Thyroid gland (tissue), 4 donors: ENCODE measurements around the gene MYB. TPM values are rescaled to one million over a fixed set of nuclear protein-coding genes. Genes with fewer than 3 reads are reported as not detected.

Source experiments
- DNase-seq, 2 donors: peaks; one replicate each; pipeline ENCODE4 v3.0.0-alpha.2; 2019
- H3K27ac ChIP-seq, 3 donors: fragments of 200-600 bp; sonication (generic); 1 replicate in 2 of 3; 2 replicates in 1 of 3; pipeline ENCODE4 v1.5.1; 2016 to 2019; ENCODE audit warnings: mild to moderate bottlenecking in 1 of 3, moderate library complexity in 1 of 3
- H3K27me3 ChIP-seq: fragments of 200-600 bp; sonication (generic); one replicate; pipeline ENCODE4 v1.5.1; 2019
- H3K36me3 ChIP-seq, 2 donors: fragments of 200-600 bp; sonication (generic); one replicate each; pipeline ENCODE4 v1.5.1; 2016 to 2019
- H3K4me1 ChIP-seq, 2 donors: fragments of 200-600 bp; sonication (generic); one replicate each; pipeline ENCODE4 v1.5.1; 2017 to 2019
- H3K4me3 ChIP-seq, 3 donors: fragments of 200-600 bp; sonication (generic); replicated peaks in 1 of 3; 1 replicate in 2 of 3; 2 replicates in 1 of 3; pipeline ENCODE4 v1.5.1; 2016; ENCODE audit warnings: mild to moderate bottlenecking in 1 of 3
- H3K9me3 ChIP-seq: fragments of 200-600 bp; sonication (generic); one replicate; pipeline ENCODE4 v1.5.1; 2017
- CTCF ChIP-seq, 6 experiments: fragments of 200-600 bp in 3 of 6; fragments of 450-650 bp in 3 of 6; sonication (generic) in 3 of 6; IDR thresholded peaks; one replicate each; pipeline ENCODE4 v1.5.1; 2016 to 2019; ENCODE audit warnings: antibody characterized with exemption in 6 of 6, mild to moderate bottlenecking in 2 of 6, inconsistent platforms in 1 of 6, moderate library complexity in 1 of 6
- POLR2A ChIP-seq, 2 donors: fragments of 450-650 bp; IDR thresholded peaks; one replicate each; pipeline ENCODE4 v1.6.1; 2017; ENCODE audit warnings: antibody characterized with exemption in 2 of 2, mild to moderate bottlenecking in 2 of 2, moderate library complexity in 1 of 2
- WGBS, 2 donors: methylation state at CpG; one replicate each; pipeline ENCODE4 v1.1.5; 2017; 5-methylcytosine and 5-hydroxymethylcytosine counted together
- intact Hi-C: fragments of 100-400 bp; cut with DNase I; formaldehyde crosslinking; loops from one replicate; pipeline ENCODE4 v1.15.1; 2023
- microRNA-seq: library from miRNA; unstranded; fragments of <30 nt; microRNA quantifications from one replicate; pipeline ENCODE4, GENCODE V29; 2016
- small RNA-seq: library from RNA; depleted of rRNA; stranded (forward); fragments of <200 nt; gene quantifications from one replicate; pipeline ENCODE3, GENCODE V24; 2016
- total RNA-seq, 4 donors: library from RNA; depleted of rRNA; stranded (reverse); fragments of >200 nt; gene quantifications; one replicate each; pipeline ENCODE4 v1.2.3, GENCODE V29; 2016

Gene MYB
- total RNA-seq, 4 donors from 2014 or later = 0.75 TPM; not detected in 3

GRCh38 chr6:135266675-135267074 lies 85.6 kb downstream of the MYB start:
- Histone ChIP-seq H3K4me1 (no peaks in the 10 kb centered on the region), H3K4me3 (no peak overlapping the region), H3K27me3 (no peaks in the 10 kb centered on the region), H3K9me3 (no peaks in the 10 kb centered on the region), H3K27ac (no peak overlapping the region), H3K36me3 (no peaks in the 10 kb centered on the region)
- no peak for TF ChIP-seq CTCF (IDR thresholded peaks at IDR 0.05)
- TF ChIP-seq POLR2A (IDR thresholded peaks at IDR 0.05) = no peak
- 87 to 88% methylated on average over 8 of the region's 8 CpGs for WGBS, 2 donors
- intact Hi-C loops = no loop called here
- DNase-seq = no peak

DNA sequence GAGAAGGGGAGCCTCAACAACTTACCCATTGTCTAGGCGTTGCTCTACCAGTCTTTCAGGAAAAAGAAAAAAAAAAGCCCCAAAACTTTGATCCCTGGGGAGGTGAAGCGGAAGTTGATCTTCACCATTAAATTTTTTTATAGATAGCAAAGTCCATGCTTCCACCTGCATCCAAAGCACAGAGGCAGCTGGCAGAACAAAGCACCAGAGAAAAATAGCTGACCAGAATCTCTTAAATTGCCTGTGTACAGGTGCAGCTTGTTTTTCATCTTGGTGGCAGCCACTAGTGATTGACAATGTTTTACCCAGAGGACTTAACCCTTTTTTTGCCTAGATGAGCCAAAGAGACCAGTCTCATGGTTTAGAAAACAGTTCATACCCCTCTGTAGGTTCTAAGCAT lies 86.0 kb downstream of the MYB start:
- no peaks in the 10 kb centered on the region for H3K9me3 ChIP-seq
- WGBS, 2 donors = 78 to 84% methylated on average over 2 of the region's 2 CpGs
- no peak for DNase-seq
- H3K27me3 ChIP-seq = no peaks in the 10 kb centered on the region
- H3K4me3 ChIP-seq = no peak overlapping the region
- TF ChIP-seq POLR2A (IDR thresholded peaks at IDR 0.05) = no peak
- no peak for TF ChIP-seq CTCF (IDR thresholded peaks at IDR 0.05)
- no peaks in the 10 kb centered on the region for H3K4me1 ChIP-seq
- H3K27ac ChIP-seq = no peak overlapping the region
- intact Hi-C loops = no loop called here
- H3K36me3 ChIP-seq = no peaks in the 10 kb centered on the region

DNA sequence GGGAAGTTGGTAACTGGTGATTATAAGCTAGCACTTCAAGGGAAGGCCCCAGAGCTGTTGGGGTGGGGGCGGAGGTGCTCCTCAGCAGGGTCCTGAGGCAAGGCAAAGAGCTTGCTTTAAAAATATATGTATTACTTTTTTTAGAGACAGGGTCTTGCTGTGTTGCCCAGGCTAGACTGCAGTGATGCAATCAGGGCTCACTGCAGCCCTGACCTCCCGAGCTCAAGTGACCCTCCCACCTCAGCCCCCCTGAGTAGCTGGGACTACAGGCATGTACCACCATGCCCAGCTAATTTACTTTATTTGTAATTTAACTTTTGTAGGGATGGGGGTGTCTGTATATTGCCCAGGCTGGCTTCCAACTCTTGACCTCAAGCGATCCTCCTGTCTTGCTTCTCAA lies 87.2 kb downstream of the MYB start:
- DNase-seq = no peak
- TF ChIP-seq CTCF (IDR thresholded peaks at IDR 0.05) (no peak), POLR2A (IDR thresholded peaks at IDR 0.05) (no peak)
- no peaks in the 10 kb centered on the region for H3K27me3 ChIP-seq
- intact Hi-C loops = no loop called here
- H3K36me3 ChIP-seq = no peaks in the 10 kb centered on the region
- H3K4me3 ChIP-seq = no peak overlapping the region
- H3K9me3 ChIP-seq = no peaks in the 10 kb centered on the region
- no peaks in the 10 kb centered on the region for H3K4me1 ChIP-seq
- 93 to 100% methylated on average over 3 of the region's 3 CpGs for WGBS, 2 donors
- H3K27ac ChIP-seq = no peak overlapping the region

GRCh38 chr6:135268740-135269139 lies 87.6 kb downstream of the MYB start:
- no peak overlapping the region for H3K4me3 ChIP-seq
- 96 to 100% methylated on average over 3 of the region's 3 CpGs for WGBS, 2 donors
- H3K27ac ChIP-seq = no peak overlapping the region
- no peaks in the 10 kb centered on the region for H3K36me3 ChIP-seq
- H3K27me3 ChIP-seq = no peaks in the 10 kb centered on the region
- DNase-seq = no peak
- intact Hi-C loops = no loop called here
- TF ChIP-seq CTCF (IDR thresholded peaks at IDR 0.05) (no peak), POLR2A (IDR thresholded peaks at IDR 0.05) (no peak)
- H3K4me1 ChIP-seq = no peaks in the 10 kb centered on the region
- H3K9me3 ChIP-seq = no peaks in the 10 kb centered on the region

Small RNA genes within 50 kb of the gene (microRNA-seq; reads per million reads assigned to microRNA genes)
- not detected for gene MIR548A2

Small RNA genes within 50 kb of the gene (small RNA-seq; reads per million reads assigned to genes)
- gene MIR548A2 = not detected

Other genes with a start within 250 kb of the MYB start
- under 1 TPM in 3 of 4 donors, not detected in 1; 0.13 to 0.54 (median 0.33) TPM for gene ALDH8A1, start 231.2 kb upstream of the MYB start, total RNA-seq
- 10 to 100 TPM; 52.8 to 87.1 (median 70.7) TPM for gene HBS1L, start 126.5 kb upstream of the MYB start, total RNA-seq